ENCODE measurements around the gene RFESD. TPM values are rescaled to one million over a fixed set of nuclear protein-coding genes. Genes with fewer than 3 reads are reported as not detected.

The RFESD gene
- total RNA-seq, 2 donors from 2014 or later, result 4.0 to 4.8 TPM

Other genes with a start within 250 kb of the RFESD start
- gene SKIC3, start 91.8 kb upstream of the RFESD start, total RNA-seq, result 100 to 1,000 TPM; 104 to 112 TPM
- 1 to 10 TPM; 6.4 to 7.2 TPM for gene ARSK, start 91.7 kb upstream of the RFESD start, total RNA-seq
- gene GPR150, start 26.7 kb upstream of the RFESD start, total RNA-seq, result 1 to 10 TPM; 1.1 to 1.7 TPM
- under 1 TPM in 1 of 2 donors, not detected in 1; 0.36 TPM for gene SPATA9, start 36.2 kb downstream of the RFESD start, total RNA-seq
- 1 to 10 TPM; 1.3 to 5.2 TPM for gene RHOBTB3, start 84.6 kb downstream of the RFESD start, total RNA-seq
- gene GLRX, start 175.9 kb downstream of the RFESD start, total RNA-seq, result 10 to 100 TPM; 19.1 to 23.4 TPM